ENCODE results near the gene TMEM59.
"Not testable (repeated sequence)": the region's sequence is repeated elsewhere in the genome, so short reads cannot be mapped to it uniquely, and the experiment has no call there.

Gene TMEM59

GRCh38 chr1:54010415-54011117, 42.4 kb downstream of the TMEM59 start:
- H3K4me3 ChIP-seq (ENCODE audit: low read length), result no peak overlapping the region
- DNase-seq (ENCODE audit: low read depth), result no peak
- TF ChIP-seq CTCF (conservative IDR thresholded peaks at IDR 0.05; ENCODE audit: low read length), result no peak

- no peak for DNase-seq (ENCODE audit: low read depth)
- no peak for TF ChIP-seq CTCF (conservative IDR thresholded peaks at IDR 0.05; ENCODE audit: low read length)
- no peak overlapping the region for H3K4me3 ChIP-seq (ENCODE audit: low read length)
Observed at GRCh38 chr1:54009406-54009805, 43.6 kb downstream of the TMEM59 start.

GRCh38 chr1:54008876-54009275, 44.1 kb downstream of the TMEM59 start:
- no peak overlapping the region for H3K4me3 ChIP-seq (ENCODE audit: low read length)
- no peak for DNase-seq (ENCODE audit: low read depth)
- no peak for TF ChIP-seq CTCF (conservative IDR thresholded peaks at IDR 0.05; ENCODE audit: low read length)

GRCh38 chr1:54007613-54008012, 45.4 kb downstream of the TMEM59 start:
- no peak overlapping the region for H3K4me3 ChIP-seq (ENCODE audit: low read length)
- no peak for DNase-seq (ENCODE audit: low read depth)
- no peak for TF ChIP-seq CTCF (conservative IDR thresholded peaks at IDR 0.05; ENCODE audit: low read length)

GRCh38 chr1:54006508-54006907, 46.5 kb downstream of the TMEM59 start:
- no peak for TF ChIP-seq CTCF (conservative IDR thresholded peaks at IDR 0.05; ENCODE audit: low read length)
- H3K4me3 ChIP-seq (ENCODE audit: low read length), result no peak overlapping the region
- DNase-seq (ENCODE audit: low read depth), result no peak

- no peak overlapping the region for H3K4me3 ChIP-seq (ENCODE audit: low read length)
- DNase-seq (ENCODE audit: low read depth), result no peak
- no peak for TF ChIP-seq CTCF (conservative IDR thresholded peaks at IDR 0.05; ENCODE audit: low read length)
Observed at GRCh38 chr1:54004481-54005049, 48.4 kb downstream of the TMEM59 start.

- not testable (repeated sequence) for DNase-seq (ENCODE audit: low read depth); H3K4me3 ChIP-seq (ENCODE audit: low read length)
Observed at GRCh38 chr1:54003750-54004480, 49.1 kb downstream of the TMEM59 start.

All from AG10803 (cell line).